K562 (cell line): ENCODE measurements around the gene UBL5. TPM values are rescaled to one million over a fixed set of nuclear protein-coding genes. Genes with fewer than 3 reads are reported as not detected.
A peak's percentile ranks its signal among the peaks of the same experiment; 100 is the strongest.

ENCODE experiments used
- ARID1B ChIP-seq: fragments of 450-650 bp; IDR thresholded peaks from 2 replicates; pipeline ENCODE4 v1.6.1; 2016; ENCODE audit warnings: antibody characterized with exemption, mild to moderate bottlenecking, inconsistent platforms
- BACH1 ChIP-seq: fragments of 200-800 bp; sonication (Bioruptor generic); IDR thresholded peaks from 2 replicates; pipeline ENCODE4 v1.6.1; 2016; ENCODE audit warnings: missing genetic modification characterization, missing compliant biosample characterization
- BRD9 ChIP-seq: fragments of 450-650 bp; IDR thresholded peaks from 2 replicates; pipeline ENCODE4 v1.6.1; 2018; ENCODE audit warnings: low read depth; ENCODE audit not compliant: partially characterized antibody
- CBFB ChIP-seq: sonication (generic); formaldehyde crosslinking; IDR thresholded peaks from 2 replicates; pipeline ENCODE4 v1.4.0; 2020; ENCODE audit warnings: mild to moderate bottlenecking, missing genetic modification reagents
- ESRRB ChIP-seq: fragments of 250-450 bp; sonication (Bioruptor Pico); IDR thresholded peaks from 2 replicates; pipeline ENCODE4 v1.5.0; 2020; ENCODE audit warnings: mild to moderate bottlenecking, moderate library complexity, borderline replicate concordance
- HDAC2 ChIP-seq: fragments of 450-650 bp; IDR thresholded peaks from 2 replicates; pipeline ENCODE4 v1.6.1; 2016; ENCODE audit warnings: mild to moderate bottlenecking
- KLF10 ChIP-seq: fragments of 250-450 bp; sonication (Bioruptor Pico); IDR thresholded peaks from 2 replicates; pipeline ENCODE4 v1.6.1; 2021; ENCODE audit warnings: matching md5 sums
- MCM2 ChIP-seq: fragments of 450-650 bp; IDR thresholded peaks from 2 replicates; pipeline ENCODE4 v1.6.1; 2017; ENCODE audit warnings: low read depth, mild to moderate bottlenecking
- MIER1 ChIP-seq: fragments of 450-650 bp; IDR thresholded peaks from 2 replicates; pipeline ENCODE4 v1.6.1; 2016; ENCODE audit warnings: antibody characterized with exemption, mild to moderate bottlenecking, low read depth
- SLC30A9 ChIP-seq: fragments of 250-450 bp; sonication (Bioruptor Pico); IDR thresholded peaks from 2 replicates; pipeline ENCODE4 v1.8.0; 2022; ENCODE audit warnings: mild to moderate bottlenecking, moderate library complexity
- SNIP1 ChIP-seq: fragments of 450-650 bp; IDR thresholded peaks from 2 replicates; pipeline ENCODE4 v1.7.1; 2017; ENCODE audit warnings: low read depth, mild to moderate bottlenecking
- TCFL5 ChIP-seq: fragments of 250-450 bp; sonication (Bioruptor Pico); conservative IDR thresholded peaks from 2 replicates; pipeline ENCODE4 v1.6.1; 2021; ENCODE audit warnings: mild to moderate bottlenecking, moderate library complexity, matching md5 sums
- ZNF143 ChIP-seq: sonication (generic); formaldehyde crosslinking; IDR thresholded peaks from 2 replicates; pipeline ENCODE4 v1.9.0; 2022; ENCODE audit warnings: mild to moderate bottlenecking, missing genetic modification reagents
- polyA plus RNA-seq, 8 experiments: library from polyadenylated mRNA; depleted of rRNA in 4 of 8; stranded (reverse) in 5 of 8; unstranded in 3 of 8; fragments of >200 nt; fragmentation: Nextera tagmentation in 2 of 8; fragmentation: Illumina TruSeq in 1 of 8; extraction: Ambion mirVana in 2 of 8; extraction: Trizol in 1 of 8; gene quantifications; 2 replicates each; pipeline versions ENCODE4 v1.2.1 to v1.2.3, GENCODE V29; 2011 to 2014; ENCODE audit warnings: inconsistent platforms in 1 of 8, missing spikeins in 1 of 8
- total RNA-seq, 7 experiments: library from RNA; depleted of rRNA in 6 of 7; stranded (reverse); fragments of >200 nt in 6 of 7; fragmentation: Illumina TruSeq in 2 of 7; extraction: Trizol in 2 of 7; gene quantifications; 2 replicates each; pipeline versions ENCODE4 v1.2.1 to v1.2.3, GENCODE V29; 2011 to 2021; ENCODE audit warnings: low replicate concordance in 1 of 7
- TF ChIP-seq, protein P1 (sequence below): IDR thresholded peaks from 2 replicates; pipeline ENCODE4 v1.6.1; 2016; ENCODE audit warnings: missing genetic modification characterization, missing compliant biosample characterization
- TF ChIP-seq, protein P2 (sequence below), 2 experiments: IDR thresholded peaks; 2 replicates each; pipeline ENCODE4 v1.6.1; 2011; ENCODE audit warnings: borderline replicate concordance in 1 of 2, control low read depth in 1 of 2, low read depth in 1 of 2, low read length in 1 of 2, mild to moderate bottlenecking in 1 of 2, mixed read lengths in 1 of 2, moderate library complexity in 1 of 2; ENCODE audit not compliant: insufficient read depth in 1 of 2, insufficient read length in 1 of 2, poor library complexity in 1 of 2, severe bottlenecking in 1 of 2; ENCODE audit errors: extremely low read depth in 1 of 2
- TF ChIP-seq, protein P3 (sequence below), 3 experiments: fragments of 200-800 bp in 1 of 3; fragments of 250-450 bp in 1 of 3; fragments of 450-650 bp in 1 of 3; sonication (Bioruptor Pico) in 1 of 3; sonication (Bioruptor generic) in 1 of 3; formaldehyde crosslinking in 1 of 3; IDR thresholded peaks; 2 replicates each; pipeline versions ENCODE4 v1.6.1 to v1.8.0; 2016 to 2022; ENCODE audit warnings: mild to moderate bottlenecking in 2 of 3, missing genetic modification characterization in 2 of 3, missing compliant biosample characterization in 1 of 3, moderate library complexity in 1 of 3
- TF ChIP-seq, protein P4 (sequence below): fragments of 450-650 bp; formaldehyde crosslinking; IDR thresholded peaks from 2 replicates; pipeline ENCODE4 v1.4.0; 2020; ENCODE audit warnings: mild to moderate bottlenecking, mixed read lengths
- TF ChIP-seq, protein P5 (sequence below), 3 experiments: IDR thresholded peaks in 2 of 3; conservative IDR thresholded peaks in 1 of 3; 2 replicates each; pipeline ENCODE4 v1.5.1; 2011 to 2012; ENCODE audit warnings: low read length in 3 of 3, mild to moderate bottlenecking in 3 of 3, control low read depth in 2 of 3, improper control_type of control experiment in 1 of 3, inconsistent platforms in 1 of 3, low read depth in 1 of 3, mixed read lengths in 1 of 3, moderate library complexity in 1 of 3; ENCODE audit not compliant: insufficient read depth in 2 of 3

The UBL5 gene
- total and polyA plus RNA-seq, 9 of the 15 experiments (the other 6 are each of a cell fraction or from before 2014, with no cell fraction given) = 410 to 1,266 (median 613) TPM

GRCh38 chr19:9847087-9847671, 19.5 kb downstream of the UBL5 start (continued):
- TF ChIP-seq, protein P1, sequence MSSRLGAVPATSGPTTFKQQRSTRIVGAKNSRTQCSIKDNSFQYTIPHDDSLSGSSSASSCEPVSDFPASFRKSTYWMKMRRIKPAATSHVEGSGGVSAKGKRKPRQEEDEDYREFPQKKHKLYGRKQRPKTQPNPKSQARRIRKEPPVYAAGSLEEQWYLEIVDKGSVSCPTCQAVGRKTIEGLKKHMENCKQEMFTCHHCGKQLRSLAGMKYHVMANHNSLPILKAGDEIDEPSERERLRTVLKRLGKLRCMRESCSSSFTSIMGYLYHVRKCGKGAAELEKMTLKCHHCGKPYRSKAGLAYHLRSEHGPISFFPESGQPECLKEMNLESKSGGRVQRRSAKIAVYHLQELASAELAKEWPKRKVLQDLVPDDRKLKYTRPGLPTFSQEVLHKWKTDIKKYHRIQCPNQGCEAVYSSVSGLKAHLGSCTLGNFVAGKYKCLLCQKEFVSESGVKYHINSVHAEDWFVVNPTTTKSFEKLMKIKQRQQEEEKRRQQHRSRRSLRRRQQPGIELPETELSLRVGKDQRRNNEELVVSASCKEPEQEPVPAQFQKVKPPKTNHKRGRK (tag) = no peak
- TF ChIP-seq TCFL5 (CRISPR knock-in tag) (no peak), CBFB (CRISPR knock-in tag) (no peak), MCM2 (no peak), BACH1 (tag) (no peak), SNIP1 (no peak), KLF10 (no peak), ESRRB (no peak), MIER1 (no peak), SLC30A9 (no peak), HDAC2 (no peak), ARID1B (peak; percentile 30; the same call in 1 of the 2 replicates), BRD9 (no peak), ZNF143 (CRISPR knock-in tag) (no peak)
- TF ChIP-seq, protein P2, sequence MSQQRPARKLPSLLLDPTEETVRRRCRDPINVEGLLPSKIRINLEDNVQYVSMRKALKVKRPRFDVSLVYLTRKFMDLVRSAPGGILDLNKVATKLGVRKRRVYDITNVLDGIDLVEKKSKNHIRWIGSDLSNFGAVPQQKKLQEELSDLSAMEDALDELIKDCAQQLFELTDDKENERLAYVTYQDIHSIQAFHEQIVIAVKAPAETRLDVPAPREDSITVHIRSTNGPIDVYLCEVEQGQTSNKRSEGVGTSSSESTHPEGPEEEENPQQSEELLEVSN (IDR thresholded peaks at IDR 0.05; ENCODE audit: borderline replicate concordance in 1 of 2, extremely low read depth in 1 of 2, insufficient read depth in 1 of 2, insufficient read length in 1 of 2, low read depth in 1 of 2, low read length in 1 of 2, poor library complexity in 1 of 2, severe bottlenecking in 1 of 2) = peak in 1 of 2 experiments; percentile 43
- TF ChIP-seq, protein P3, sequence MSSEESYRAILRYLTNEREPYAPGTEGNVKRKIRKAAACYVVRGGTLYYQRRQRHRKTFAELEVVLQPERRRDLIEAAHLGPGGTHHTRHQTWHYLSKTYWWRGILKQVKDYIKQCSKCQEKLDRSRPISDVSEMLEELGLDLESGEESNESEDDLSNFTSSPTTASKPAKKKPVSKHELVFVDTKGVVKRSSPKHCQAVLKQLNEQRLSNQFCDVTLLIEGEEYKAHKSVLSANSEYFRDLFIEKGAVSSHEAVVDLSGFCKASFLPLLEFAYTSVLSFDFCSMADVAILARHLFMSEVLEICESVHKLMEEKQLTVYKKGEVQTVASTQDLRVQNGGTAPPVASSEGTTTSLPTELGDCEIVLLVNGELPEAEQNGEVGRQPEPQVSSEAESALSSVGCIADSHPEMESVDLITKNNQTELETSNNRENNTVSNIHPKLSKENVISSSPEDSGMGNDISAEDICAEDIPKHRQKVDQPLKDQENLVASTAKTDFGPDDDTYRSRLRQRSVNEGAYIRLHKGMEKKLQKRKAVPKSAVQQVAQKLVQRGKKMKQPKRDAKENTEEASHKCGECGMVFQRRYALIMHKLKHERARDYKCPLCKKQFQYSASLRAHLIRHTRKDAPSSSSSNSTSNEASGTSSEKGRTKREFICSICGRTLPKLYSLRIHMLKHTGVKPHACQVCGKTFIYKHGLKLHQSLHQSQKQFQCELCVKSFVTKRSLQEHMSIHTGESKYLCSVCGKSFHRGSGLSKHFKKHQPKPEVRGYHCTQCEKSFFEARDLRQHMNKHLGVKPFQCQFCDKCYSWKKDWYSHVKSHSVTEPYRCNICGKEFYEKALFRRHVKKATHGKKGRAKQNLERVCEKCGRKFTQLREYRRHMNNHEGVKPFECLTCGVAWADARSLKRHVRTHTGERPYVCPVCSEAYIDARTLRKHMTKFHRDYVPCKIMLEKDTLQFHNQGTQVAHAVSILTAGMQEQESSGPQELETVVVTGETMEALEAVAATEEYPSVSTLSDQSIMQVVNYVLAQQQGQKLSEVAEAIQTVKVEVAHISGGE (CRISPR knock-in tag; IDR thresholded peaks at IDR 0.05) = no peak
- TF ChIP-seq, protein P4, sequence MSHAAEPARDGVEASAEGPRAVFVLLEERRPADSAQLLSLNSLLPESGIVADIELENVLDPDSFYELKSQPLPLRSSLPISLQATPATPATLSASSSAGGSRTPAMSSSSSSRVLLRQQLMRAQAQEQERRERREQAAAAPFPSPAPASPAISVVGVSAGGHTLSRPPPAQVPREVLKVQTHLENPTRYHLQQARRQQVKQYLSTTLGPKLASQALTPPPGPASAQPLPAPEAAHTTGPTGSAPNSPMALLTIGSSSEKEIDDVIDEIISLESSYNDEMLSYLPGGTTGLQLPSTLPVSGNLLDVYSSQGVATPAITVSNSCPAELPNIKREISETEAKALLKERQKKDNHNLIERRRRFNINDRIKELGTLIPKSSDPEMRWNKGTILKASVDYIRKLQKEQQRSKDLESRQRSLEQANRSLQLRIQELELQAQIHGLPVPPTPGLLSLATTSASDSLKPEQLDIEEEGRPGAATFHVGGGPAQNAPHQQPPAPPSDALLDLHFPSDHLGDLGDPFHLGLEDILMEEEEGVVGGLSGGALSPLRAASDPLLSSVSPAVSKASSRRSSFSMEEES (CRISPR knock-in tag) = no peak
- TF ChIP-seq, protein P5, sequence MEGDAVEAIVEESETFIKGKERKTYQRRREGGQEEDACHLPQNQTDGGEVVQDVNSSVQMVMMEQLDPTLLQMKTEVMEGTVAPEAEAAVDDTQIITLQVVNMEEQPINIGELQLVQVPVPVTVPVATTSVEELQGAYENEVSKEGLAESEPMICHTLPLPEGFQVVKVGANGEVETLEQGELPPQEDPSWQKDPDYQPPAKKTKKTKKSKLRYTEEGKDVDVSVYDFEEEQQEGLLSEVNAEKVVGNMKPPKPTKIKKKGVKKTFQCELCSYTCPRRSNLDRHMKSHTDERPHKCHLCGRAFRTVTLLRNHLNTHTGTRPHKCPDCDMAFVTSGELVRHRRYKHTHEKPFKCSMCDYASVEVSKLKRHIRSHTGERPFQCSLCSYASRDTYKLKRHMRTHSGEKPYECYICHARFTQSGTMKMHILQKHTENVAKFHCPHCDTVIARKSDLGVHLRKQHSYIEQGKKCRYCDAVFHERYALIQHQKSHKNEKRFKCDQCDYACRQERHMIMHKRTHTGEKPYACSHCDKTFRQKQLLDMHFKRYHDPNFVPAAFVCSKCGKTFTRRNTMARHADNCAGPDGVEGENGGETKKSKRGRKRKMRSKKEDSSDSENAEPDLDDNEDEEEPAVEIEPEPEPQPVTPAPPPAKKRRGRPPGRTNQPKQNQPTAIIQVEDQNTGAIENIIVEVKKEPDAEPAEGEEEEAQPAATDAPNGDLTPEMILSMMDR (IDR thresholded peaks at IDR 0.05 in 2 of 3, conservative IDR thresholded peaks at IDR 0.05 in 1 of 3; ENCODE audit: insufficient read depth in 2 of 3, low read depth in 1 of 3, low read length in 3 of 3) = peak; percentile 70 to 78 (median 74)
